Measurements from ENCODE around the gene CCDC149.

DNA sequence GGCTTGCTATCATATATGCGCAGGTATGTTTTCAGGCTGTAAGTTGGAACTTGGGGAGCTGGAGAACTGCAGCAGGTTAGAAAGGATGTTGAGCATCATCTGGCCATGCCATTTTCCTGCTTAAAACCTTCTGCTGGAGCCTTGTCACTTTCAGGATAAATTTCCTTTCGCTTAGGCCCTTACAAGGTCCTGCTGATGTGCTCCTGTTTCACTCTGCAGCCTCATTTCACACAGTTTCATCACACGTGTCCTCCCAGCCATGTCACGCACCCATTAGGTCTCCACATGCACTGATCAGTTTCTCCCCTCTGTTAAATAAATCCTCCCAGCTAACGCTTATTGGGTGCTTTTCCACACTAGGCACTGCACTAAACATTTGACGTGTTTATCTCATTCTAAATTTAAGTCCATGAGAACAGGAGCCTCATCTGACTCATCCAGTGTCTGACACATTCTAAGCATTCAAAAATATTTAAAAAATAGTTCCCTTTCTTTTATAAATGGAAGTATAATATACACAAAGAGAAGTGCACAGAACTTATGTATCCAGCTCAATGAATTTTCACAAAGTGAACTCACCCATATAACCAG is 102.9 kb downstream of the CCDC149 start:
- TF ChIP-seq, protein P1, sequence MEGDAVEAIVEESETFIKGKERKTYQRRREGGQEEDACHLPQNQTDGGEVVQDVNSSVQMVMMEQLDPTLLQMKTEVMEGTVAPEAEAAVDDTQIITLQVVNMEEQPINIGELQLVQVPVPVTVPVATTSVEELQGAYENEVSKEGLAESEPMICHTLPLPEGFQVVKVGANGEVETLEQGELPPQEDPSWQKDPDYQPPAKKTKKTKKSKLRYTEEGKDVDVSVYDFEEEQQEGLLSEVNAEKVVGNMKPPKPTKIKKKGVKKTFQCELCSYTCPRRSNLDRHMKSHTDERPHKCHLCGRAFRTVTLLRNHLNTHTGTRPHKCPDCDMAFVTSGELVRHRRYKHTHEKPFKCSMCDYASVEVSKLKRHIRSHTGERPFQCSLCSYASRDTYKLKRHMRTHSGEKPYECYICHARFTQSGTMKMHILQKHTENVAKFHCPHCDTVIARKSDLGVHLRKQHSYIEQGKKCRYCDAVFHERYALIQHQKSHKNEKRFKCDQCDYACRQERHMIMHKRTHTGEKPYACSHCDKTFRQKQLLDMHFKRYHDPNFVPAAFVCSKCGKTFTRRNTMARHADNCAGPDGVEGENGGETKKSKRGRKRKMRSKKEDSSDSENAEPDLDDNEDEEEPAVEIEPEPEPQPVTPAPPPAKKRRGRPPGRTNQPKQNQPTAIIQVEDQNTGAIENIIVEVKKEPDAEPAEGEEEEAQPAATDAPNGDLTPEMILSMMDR (IDR thresholded peaks at IDR 0.05; ENCODE audit: low read depth, low read length, missing input control), result no peak
- TF ChIP-seq RAD21 (IDR thresholded peaks at IDR 0.05) (no peak), EGR1 (IDR thresholded peaks at IDR 0.05; ENCODE audit: low read depth in 2 of 2) (no peak), TAF1 (conservative IDR thresholded peaks at IDR 0.05) (no peak), HNF4A (conservative IDR thresholded peaks at IDR 0.05) (no peak), FOXA2 (IDR thresholded peaks at IDR 0.05) (no peak), SP1 (IDR thresholded peaks at IDR 0.05) (no peak)
- TF ChIP-seq, protein P2, sequence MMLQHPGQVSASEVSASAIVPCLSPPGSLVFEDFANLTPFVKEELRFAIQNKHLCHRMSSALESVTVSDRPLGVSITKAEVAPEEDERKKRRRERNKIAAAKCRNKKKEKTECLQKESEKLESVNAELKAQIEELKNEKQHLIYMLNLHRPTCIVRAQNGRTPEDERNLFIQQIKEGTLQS (IDR thresholded peaks at IDR 0.05), result no peak
- TF ChIP-seq, protein P3, sequence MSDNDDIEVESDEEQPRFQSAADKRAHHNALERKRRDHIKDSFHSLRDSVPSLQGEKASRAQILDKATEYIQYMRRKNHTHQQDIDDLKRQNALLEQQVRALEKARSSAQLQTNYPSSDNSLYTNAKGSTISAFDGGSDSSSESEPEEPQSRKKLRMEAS (IDR thresholded peaks at IDR 0.05), result no peak
- TF ChIP-seq, protein P4, sequence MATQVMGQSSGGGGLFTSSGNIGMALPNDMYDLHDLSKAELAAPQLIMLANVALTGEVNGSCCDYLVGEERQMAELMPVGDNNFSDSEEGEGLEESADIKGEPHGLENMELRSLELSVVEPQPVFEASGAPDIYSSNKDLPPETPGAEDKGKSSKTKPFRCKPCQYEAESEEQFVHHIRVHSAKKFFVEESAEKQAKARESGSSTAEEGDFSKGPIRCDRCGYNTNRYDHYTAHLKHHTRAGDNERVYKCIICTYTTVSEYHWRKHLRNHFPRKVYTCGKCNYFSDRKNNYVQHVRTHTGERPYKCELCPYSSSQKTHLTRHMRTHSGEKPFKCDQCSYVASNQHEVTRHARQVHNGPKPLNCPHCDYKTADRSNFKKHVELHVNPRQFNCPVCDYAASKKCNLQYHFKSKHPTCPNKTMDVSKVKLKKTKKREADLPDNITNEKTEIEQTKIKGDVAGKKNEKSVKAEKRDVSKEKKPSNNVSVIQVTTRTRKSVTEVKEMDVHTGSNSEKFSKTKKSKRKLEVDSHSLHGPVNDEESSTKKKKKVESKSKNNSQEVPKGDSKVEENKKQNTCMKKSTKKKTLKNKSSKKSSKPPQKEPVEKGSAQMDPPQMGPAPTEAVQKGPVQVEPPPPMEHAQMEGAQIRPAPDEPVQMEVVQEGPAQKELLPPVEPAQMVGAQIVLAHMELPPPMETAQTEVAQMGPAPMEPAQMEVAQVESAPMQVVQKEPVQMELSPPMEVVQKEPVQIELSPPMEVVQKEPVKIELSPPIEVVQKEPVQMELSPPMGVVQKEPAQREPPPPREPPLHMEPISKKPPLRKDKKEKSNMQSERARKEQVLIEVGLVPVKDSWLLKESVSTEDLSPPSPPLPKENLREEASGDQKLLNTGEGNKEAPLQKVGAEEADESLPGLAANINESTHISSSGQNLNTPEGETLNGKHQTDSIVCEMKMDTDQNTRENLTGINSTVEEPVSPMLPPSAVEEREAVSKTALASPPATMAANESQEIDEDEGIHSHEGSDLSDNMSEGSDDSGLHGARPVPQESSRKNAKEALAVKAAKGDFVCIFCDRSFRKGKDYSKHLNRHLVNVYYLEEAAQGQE (IDR thresholded peaks at IDR 0.05), result no peak

Measured in liver (tissue), 3 donors.